Ishikawa (cell line): ENCODE data around the gene PDHB.

ENCODE experiments used
- CREB1 ChIP-seq: IDR thresholded peaks from 2 replicates; pipeline ENCODE4 v1.6.1; 2012; ENCODE audit warnings: low read depth
- EP300 ChIP-seq: IDR thresholded peaks from 2 replicates; pipeline ENCODE4 v1.6.1; 2012; ENCODE audit warnings: borderline replicate concordance
- FOXM1 ChIP-seq: IDR thresholded peaks from 2 replicates; pipeline ENCODE4 v1.6.1; 2012; ENCODE audit warnings: low read depth, borderline replicate concordance
- MAX ChIP-seq: IDR thresholded peaks from 2 replicates; pipeline ENCODE4 v1.6.1; 2012
- NFIC ChIP-seq: IDR thresholded peaks from 2 replicates; pipeline ENCODE4 v1.6.1; 2012
- REST ChIP-seq: IDR thresholded peaks from 2 replicates; pipeline ENCODE4 v1.6.1; 2012; ENCODE audit warnings: low read depth, mild to moderate bottlenecking
- TAF1 ChIP-seq: IDR thresholded peaks from 2 replicates; pipeline ENCODE4 v1.6.1; 2012; ENCODE audit warnings: low read depth, mild to moderate bottlenecking
- TEAD4 ChIP-seq: IDR thresholded peaks from 2 replicates; pipeline ENCODE4 v1.6.1; 2012

- no peak for TF ChIP-seq REST
- no peak for TF ChIP-seq EP300
- no peak for TF ChIP-seq TEAD4
- TF ChIP-seq CREB1: no peak
- no peak for TF ChIP-seq FOXM1
- no peak for TF ChIP-seq MAX
- no peak for TF ChIP-seq NFIC
- TF ChIP-seq TAF1: no peak
Observed at GRCh38 chr3:58466899-58467563, 33.4 kb upstream of the PDHB start.
